Measurements from ENCODE around the gene SSH3.
"Not testable (repeated sequence)": the region's sequence is repeated elsewhere in the genome, so short reads cannot be mapped to it uniquely, and the experiment has no call there.

SSH3 gene

DNA sequence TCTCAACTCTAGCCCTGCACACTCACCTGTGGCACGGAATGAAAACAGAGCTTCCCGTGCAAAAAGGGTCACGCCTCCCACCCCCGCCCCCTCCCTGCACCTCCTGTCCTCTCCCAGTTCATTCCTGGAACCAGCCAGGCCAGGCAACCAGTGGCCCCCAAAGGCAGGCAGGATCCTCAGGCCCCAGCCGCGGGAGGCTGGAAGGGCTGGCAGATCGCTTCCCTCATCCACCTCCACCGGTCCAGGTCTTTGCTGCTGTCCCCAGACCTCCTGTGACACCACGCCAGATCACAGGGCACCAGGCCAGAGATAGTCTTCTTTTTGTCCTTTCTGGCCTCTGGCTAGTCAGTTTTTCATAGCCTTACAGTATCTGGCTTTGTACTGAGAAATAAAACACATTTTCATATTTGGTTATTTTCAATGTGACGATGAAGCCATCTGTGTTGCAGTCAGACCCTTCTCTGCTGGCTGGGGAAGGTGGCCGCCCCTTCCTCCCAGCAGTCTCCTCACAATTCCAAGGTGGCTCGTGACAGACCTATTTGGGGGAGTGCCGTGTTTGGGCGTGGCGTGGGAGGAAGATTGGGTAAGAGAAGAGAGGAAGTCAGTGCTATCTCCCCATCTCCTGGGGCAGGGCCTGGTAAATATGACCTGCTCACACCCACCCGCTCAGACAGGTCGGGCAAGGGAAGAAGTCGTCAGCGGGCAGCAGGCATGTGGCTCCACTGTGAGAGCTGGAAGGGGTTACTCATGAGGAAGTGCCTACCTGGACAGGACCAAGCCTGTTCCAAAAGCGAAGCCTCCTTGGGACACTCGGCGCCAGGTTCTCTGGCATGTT, 9.1 kb downstream of the SSH3 start:
- DNase-seq (ENCODE audit: low spot score) = peak; percentile 21

DNA sequence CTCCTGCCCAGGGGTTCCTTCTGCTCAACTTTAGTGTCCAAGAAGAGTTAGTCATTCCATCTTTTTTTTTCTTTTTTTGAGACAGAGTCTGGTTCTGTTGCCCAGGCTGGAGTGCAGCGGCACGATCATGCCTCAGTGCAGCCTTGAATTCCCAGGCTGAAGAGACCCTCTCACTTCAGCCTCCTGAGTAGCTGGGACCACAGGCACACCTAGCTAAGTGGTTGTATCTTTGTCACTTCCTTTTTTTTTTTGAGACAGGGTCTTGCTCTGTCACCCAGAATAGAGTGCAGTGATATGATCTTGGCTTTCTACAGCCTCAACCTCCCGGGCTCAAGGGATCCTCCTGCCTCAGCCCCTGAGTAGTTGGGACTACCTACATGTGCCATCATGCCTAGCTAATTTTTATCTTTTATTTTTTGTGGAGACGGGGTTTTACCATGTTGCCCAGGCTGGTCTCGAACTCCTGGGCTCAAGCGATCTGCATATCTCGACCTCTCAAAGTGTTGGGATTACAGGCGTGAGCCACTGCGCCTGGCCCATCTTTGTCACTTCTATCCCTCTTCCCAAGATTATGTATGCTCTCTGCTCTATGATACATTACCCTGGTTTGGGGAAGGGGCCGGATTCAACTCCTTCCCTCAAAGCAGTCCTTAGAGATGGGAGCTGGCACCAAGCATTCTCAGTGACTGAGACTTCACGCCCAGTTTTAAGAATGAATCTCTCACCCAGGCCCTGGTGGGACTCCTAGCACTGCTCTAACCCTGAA, 10.0 kb downstream of the SSH3 start:
- DNase-seq (ENCODE audit: low spot score) = no peak

DNA sequence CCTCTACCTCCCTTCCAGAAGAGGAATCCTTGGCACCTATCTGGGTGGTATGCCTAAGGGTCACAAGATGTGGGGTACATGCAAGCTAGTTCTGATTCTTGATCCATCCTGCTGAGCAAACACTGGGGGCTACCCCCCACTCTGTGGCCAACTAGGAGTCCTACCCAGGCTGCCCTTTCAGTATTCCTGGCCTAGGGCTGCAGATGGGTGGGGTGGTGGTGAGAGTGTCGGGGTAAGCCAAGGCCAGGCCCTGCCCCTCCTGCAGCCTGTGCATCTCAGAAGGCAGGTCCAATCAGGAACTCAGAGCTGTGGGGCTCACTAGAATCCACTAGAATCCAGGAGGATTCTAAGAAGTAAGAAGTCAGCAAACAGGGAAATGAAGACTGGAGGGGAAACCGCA, 10.9 kb downstream of the SSH3 start:
- no peak for DNase-seq (ENCODE audit: low spot score)

DNA sequence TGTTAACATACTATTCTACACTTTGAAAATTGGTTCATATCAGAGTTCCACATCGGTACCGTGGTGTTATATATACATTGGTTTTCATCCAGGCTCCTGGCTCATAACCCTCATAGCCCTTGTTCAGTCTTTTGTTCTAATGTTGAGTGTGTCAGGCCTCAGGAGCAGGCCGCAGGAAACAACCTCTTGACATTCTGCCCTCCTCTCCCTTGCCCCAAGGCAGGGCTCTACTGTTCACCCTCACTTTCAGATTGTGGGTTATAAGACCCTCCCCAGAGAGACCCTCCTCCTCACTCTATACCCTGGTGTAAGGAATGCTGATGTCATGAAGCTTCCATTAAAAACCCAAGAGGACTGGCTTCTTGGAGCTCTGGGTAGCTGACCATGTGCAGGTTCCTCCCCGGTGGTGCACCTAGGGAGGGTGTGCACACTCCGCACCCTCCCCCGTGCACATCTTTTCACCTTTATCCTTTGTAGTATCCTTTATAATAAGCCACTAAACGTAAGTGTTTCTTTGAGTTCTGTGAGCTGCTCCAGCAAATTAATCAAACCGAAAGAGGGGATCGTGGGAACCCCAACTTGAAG, 12.1 kb downstream of the SSH3 start:
- no peak for DNase-seq (ENCODE audit: low spot score)

DNA sequence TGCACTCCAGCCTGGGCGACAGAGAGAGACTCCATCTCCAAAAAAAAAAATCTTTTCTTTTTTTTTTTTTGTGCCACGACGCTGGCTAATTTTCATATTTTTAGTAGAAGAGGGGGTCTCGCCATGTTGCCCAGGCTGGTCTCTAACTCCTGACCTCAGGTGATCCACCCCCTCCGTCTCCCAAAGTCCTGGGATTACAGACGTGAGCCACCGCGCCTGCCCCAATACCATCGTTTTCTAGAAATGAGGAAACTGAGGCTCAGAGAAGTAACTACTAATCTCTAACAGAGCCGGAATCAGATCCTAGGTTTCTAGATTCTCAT, 13.5 kb downstream of the SSH3 start:
- DNase-seq (ENCODE audit: low spot score) = no peak

DNA sequence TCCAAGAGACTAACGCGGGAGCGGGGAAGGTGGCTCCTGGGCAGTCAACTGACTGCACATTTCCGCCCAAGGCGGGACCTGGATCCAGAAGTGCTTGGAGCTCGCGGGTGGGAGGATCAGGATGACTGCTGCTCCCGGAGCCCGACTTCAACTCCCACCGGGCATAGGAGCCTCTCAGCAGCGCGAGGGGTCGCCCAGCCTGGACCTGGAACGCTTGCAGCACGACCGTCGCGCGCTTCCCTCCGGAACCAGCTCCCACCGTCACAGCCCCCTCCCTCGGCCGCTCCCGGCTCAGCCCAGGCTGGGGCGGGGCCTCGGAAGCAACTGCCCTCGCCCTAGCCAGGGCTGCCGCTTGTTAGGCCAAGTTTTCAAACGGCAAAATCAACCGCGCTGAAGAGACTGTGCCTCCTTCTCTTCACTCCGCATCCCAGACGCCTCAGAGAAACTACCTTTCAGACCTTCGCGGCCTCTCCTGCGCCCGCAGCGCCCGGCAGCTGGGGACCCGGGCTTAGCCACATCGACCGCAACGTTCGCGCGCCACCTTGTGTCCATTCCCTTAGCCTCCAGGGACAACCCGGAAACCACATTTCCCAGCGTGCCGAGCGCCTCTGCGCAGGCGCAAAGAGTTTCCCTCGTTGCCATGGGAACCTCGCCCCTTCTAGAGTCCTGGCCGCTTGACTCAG, 14.0 kb downstream of the SSH3 start:
- DNase-seq (ENCODE audit: low spot score) = peak; percentile 100

DNA sequence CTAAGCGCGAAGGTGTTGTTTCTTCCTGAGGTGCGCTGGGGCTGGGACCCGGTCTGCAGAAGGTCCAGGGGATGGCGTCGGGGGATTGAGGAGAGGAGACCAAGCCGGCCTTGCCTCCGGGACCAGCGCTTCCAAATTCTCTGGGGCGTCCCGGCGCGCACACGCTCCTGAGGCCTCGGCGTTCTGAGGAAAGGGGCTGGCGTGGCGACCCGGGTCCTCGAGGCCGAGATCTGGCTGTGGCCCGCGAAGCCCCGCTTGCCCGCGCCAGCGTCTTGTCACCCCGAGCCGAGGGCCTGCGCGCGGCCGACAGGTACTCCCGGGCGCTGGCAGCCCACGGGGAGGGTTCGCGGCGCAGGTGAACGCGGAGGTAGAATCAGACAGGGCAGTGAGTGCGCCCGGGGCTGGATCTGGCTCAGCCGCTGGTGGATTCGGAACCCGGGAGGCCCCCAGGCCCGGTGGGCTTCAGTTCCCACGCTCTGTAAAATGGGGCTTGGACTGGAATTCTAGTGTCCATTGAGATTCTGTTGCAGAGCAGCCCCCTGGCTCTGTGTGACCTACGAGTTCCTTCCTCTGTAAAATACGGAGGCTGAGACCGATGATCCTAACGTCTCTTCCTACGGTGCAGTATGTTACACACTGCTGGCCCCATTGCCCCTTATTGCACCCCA, 14.7 kb downstream of the SSH3 start:
- DNase-seq (ENCODE audit: low spot score) = no peak

DNA sequence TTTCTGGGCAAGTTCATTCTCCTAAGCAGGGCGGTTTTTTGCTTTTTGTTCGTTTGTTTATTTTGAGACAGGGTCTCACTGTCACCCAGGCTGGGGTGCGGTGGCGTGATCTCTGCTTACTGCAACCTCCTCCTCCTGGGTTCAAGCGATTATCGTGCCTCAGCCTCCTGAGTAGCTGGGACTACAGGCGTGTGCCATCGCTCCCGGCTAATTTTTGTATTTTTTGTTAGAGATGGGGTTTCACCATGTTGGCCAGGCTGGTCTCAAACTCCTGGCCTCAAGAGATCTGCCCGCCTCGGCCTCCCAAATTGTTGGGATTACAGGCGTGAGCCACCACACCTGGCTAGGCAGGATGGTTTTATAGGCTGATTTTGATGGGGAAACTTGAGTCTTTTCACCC, 15.5 kb downstream of the SSH3 start:
- not testable (repeated sequence) for DNase-seq (ENCODE audit: low spot score)

DNA sequence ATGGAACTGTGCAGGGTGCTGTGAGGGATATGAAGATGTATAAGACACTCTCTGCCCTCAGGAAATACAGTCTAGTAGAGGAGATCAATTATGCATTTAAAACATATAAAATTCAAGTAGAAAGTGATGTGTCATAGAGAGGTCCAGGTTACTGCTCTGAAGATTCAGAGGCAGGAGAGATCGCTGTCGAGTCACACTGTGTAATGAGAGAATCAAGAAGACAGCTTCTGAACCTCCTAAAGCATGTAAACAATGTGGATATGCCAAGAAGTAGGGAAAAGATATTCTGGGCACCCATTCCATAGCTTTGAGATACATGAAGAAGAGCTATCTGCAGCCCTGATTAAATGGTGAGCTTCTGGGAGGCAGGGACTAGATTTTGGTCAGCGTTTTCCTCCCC, 16.7 kb downstream of the SSH3 start:
- no peak for DNase-seq (ENCODE audit: low spot score)

DNA sequence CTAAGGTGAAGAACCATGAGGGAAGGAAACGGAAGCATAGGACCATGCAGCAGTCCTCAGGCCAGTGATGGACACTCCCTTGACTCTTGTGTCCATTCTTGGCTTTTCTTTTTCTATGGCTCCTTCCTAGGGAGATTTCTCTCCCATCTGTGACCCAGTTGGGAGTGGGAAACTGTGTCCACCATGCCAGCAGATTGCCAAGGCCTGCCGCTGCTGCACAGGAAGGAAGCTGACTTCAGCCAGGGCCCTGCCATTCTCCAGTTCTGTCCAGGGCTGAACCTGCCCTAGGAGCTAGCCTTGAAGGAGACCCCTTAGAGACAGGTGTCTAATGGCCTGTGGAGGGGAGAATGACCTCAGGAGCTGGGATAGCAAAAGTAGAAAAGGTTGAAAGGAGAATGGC, 17.4 kb downstream of the SSH3 start:
- no peak for DNase-seq (ENCODE audit: low spot score)

DNA sequence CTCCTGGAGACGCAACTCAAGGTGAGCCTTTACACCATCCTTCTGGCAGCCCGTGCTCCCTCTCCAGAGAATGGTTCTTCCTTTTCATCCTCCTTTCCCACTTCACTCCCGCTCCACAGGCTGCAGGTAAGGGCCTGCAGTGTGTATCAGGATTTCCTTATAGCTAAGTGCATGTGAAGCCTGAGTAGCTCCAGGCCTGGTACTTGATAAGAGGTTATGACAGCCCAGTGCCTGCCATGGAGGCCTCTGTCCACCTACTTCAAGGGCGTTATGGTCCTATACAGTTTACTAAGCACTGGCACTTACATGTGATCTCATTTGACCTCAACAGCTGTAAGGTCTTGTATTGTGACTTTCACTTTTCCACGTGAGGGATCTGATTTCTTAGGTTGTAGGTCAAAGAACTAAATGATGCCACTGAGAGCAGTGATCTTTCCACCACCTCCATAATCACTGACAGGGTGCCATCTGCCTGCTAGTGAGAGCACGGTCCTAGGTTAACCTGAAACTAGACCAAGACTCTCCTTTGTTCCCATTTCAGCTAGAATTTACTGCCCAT, 18.1 kb downstream of the SSH3 start:
- no peak for DNase-seq (ENCODE audit: low spot score)

DNA sequence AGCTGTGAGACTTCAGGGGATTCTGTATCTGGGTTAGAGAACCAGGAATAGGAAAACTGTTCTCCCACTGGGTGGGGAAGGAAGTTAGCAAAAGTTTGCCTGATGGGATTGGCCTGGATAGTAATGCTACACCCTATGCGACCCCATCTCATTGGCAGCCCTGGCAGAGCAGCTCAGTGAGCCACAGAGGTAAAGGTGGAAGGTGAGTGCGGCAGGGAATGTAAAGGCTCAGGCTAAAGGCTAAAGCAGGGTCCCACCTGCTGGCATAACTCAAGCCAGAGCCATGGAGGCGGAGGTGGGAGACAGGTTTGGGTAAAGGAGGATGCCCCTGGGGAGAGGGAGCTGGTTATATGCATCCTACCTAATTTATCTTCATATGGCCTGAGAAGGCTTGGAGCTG, 18.7 kb downstream of the SSH3 start:
- no peak for DNase-seq (ENCODE audit: low spot score)

DNA sequence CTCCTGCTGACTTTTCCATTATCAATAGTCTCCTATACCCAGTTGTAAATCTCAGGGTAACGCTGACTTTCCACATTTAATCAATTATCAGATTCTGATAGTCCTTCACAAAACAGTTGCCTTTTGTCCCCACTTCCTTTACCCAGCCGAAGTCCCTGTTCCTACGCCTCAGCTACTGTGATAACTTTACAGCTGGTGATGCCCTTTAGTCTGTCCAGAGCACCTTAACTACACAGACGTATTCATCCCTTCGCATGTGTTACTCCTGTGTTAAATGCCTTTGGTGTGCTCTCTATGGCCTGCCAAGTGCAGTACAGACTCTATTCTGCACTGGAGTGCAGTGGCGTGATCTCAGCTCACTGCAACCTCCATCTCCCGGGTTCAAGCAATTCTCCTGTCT, 20.2 kb downstream of the SSH3 start:
- no peak for DNase-seq (ENCODE audit: low spot score)

DNA sequence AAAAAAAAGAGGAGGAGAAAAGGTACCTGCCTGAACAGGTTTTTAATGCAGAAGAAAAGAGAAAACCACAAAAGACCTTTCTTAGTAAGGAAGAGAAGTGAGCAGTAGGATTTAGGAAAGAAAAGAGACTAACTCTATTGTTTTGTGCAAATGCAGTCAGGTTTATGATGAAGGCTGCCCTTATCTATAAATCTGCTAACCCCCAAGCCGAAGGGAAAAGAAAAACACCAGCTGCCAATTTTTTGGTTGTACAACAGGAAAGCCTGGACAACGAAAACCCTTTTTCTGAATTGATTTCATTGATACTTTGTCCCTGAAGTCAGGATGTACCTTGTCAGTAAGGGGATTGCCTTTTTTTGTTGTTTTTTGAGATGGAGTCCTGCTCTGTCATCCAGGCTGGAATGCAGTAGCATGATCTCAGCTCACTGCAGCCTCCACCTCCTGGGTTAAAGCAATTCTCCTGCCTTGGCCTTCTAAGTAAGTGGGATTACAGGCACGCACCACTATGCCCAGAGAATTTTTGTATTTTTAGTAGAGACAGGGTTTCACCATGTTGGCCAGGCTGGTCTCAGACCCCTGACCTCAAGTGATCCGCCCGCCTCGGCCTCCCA, 28.9 kb downstream of the SSH3 start:
- DNase-seq (ENCODE audit: low spot score) = no peak

DNA sequence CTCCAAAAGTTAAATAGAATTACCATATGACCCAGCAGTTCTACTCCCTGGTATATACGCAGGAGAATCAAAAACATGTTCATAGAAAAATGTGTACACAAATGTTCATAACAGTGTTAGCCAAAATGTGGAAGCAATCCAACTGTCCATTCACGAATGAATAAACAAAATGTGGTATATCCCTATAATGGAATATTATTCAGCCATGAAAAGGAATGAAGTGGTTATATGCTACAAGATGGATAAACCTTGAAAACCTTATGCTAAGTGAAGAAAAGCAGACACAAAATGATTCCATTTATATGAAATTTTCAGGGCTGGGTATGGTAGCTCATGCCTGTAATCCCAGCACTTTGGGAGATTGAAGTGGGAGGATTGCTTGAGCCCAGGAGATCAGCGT, 33.9 kb downstream of the SSH3 start:
- DNase-seq (ENCODE audit: low spot score) = no peak

DNA sequence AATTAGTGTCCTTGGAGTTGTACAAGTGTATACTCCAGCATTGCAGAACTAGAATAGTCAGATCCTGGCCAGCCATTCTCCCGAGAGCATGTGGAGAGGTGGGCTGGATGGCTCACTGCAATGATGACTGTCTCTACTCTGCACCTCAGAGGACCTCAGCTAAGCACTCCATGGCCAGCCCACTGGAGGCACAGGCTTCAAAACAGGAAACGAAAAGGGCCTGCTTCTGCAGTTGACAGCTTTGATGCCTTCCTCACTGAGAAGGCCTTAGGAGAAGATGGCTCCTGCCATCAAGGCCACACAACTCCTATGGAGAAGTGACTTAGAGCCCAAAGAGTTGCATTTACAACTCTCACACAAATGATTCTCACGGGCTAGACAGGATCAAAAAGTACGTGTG, 40.9 kb downstream of the SSH3 start:
- no peak for DNase-seq (ENCODE audit: low spot score)

DNA sequence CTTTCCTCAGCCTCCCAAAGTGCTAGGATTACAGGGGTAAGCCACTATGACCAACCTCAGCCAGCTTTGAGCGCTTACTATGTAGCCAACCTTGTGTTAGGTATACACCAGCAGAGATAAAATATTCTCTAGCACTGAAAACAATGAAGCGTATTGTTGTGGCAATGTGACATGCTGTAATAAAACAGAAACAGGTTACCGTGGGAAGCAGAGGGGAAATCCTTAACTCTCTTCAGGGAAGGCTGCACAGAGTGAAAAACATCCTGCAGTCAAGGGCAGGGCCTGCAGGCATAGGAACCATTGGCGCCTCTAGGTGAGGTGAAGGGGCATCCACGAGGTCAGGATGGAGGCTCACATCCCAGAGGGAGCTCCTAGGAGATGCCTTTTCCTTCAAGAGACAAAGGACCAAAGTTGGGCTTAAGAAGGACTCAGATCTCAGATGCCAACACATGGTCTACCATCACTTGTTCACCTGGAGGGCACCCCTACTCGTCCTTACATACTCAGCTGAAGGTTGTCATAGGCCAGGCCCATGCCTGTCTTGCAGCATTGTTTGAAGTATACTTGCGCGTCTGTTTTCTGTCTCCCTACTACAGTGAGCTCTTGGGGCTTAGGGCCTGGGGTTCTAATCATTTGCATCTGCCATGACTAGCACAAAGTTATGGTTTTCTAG, 42.1 kb downstream of the SSH3 start:
- DNase-seq (ENCODE audit: low spot score) = no peak

DNA sequence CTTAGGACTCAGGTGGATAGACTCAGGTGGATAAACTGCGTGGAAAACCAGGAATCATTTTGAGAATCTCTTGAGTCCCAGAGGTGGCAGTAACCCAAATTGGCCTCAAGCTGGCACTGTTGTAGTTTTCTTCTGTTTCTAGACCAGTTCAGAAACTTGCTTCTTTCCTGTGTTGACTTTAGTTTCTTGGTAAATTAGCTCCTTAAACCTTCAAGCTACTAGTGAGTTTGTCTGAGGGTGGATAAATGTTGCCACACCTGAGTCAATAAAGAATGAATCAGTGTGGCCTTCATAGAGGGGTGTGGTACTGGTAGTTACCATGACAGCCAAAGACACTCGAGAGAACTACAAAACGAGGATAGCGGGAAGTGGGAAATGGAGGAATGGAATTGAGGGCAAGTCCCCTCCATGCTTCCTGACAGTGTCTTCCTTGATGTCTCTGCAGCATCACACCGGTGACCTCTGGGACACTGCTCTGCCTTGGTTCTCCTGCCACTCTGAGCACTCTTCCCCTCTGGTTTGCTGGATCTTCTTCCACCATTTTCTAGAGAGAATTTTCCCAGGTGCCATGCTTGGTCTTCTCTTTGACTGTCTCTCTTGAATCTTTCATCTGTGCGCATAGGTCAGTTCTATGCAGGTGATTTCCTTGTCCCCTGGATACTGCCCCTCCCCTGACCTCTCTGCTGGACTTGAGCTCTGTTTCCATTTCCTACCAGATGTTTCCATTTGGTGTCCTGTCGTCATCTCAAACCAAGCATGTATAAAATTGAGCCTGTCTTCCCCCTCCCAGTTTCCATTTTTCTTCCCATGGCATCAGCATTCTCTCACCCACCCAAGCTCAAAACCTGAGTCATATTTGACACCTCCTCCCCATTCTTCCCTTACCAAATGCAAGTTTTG, 42.8 kb downstream of the SSH3 start:
- peak; percentile 8 for DNase-seq (ENCODE audit: low spot score)

DNA sequence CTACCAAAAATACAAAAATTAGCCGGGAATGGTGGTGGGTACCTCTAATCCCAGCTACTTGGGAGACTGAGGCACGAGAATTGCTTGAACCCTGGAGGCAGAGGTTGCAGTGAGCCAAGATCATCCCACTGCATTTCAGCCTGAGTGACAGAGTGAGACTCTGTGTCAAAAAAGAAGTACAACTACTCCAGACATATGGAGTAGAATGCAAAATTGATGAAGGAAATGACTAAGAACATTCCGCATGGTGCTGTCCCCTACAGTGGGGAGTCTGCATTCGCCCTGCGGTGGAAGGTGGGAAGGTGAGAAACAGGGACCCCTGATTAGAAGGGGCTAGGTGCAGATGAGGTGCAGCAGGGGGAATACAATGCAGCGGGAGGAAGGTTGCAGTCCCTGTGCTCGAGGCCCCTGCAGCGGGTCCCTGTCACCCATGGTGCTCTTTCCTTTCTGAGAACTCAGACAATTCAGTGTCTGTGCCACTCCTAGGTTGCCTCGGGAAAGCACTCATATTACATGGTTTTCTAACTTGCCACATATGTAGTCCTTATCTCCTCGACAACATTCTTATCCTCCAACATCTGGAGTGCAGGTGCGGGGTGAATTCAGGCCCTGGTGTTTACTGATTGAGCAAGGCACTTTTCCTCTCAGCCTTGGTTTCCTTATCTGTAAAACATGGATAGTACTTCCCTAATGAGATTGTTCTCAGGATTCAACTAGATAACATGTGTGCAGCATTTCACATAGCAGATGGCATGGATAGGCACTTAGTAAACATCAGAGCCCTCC, 44.8 kb downstream of the SSH3 start:
- DNase-seq (ENCODE audit: low spot score) = no peak

Measured in hematopoietic multipotent progenitor cell treated with erythropoietin and hydrocortisone succinate and interleukin-3 and kit ligand, for 17 days (in vitro differentiated cells).